ENCODE results near the gene DSTN.
A peak's percentile ranks its signal among the peaks of the same experiment; 100 is the strongest.

Gene DSTN

DNA sequence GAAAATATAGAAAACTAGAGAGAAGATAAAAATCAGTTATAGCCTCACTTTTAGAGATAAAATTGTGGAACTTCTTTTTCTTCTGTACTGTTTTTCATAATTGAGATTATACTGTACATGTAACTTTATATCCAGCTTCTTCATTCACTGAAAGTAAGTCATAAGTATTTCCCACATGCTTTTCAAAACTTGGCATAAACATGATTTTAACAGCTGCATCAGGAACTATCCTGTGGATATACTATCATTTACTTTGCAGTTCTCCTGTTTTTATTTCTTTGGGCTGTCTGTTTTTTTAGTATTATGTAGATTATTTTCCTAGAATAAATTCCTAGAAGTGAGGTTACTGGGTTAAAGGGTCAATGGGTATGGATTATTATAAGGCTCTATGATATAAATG, 14.8 kb downstream of the DSTN start:
- no peak for DNase-seq

- DNase-seq: no peak
These were observed 16.4 kb downstream of the DSTN start for GRCh38 chr20:17586250-17586649.

GRCh38 chr20:17587148-17587547, 17.3 kb downstream of the DSTN start:
- DNase-seq: no peak

DNA sequence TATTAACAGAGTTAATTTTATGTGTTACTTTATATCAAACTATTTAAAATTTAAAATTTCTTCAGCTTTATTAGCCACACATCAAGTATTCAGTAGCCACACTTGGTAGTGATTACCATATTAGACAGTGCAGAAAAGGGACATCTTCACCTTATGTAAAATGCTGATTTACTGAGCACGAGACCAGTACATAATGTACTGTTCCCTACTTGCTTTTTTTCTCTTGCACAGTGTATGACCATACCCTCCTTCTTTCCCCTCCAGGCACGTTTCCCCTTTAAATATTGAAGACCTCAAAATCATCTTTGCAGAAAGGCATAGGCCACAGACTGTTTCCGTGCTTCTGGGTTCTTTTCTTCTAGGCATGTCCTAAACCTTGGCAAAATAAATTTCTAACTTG, 17.9 kb downstream of the DSTN start:
- DNase-seq: no peak

DNA sequence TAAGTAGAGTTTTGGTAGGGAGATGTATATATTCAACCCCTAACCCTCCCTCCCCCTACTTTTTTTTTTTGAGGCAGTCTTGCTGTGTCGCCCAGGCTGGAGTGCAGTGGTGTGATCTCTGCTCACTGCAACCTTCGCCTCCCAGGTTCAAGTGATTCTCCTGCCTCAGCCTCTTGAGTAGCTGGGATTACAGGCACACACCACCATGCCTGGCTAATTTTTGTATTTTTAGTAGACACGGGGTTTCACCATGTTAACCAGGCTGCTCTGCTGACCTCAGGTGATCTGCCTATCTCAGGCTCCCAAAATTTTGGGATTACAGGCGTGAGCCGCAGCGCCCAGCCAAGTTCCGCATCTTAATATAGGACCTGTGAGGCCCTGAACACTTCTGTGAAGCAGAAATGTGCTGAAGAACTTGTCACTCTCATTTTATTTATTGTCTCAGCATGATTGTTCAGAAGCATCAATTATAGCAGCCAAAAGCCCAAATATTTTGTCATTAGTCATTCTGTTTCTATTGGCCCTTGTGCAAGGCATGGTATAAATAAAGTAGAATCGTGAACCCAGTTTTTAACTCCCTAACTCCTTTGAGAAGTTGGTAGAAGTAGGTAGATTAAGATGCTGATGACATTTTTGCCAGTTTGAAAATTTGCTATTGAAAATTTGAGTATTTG, 19.4 kb downstream of the DSTN start:
- DNase-seq: no peak

GRCh38 chr20:17590245-17590644, 20.4 kb downstream of the DSTN start:
- no peak for DNase-seq

DNA sequence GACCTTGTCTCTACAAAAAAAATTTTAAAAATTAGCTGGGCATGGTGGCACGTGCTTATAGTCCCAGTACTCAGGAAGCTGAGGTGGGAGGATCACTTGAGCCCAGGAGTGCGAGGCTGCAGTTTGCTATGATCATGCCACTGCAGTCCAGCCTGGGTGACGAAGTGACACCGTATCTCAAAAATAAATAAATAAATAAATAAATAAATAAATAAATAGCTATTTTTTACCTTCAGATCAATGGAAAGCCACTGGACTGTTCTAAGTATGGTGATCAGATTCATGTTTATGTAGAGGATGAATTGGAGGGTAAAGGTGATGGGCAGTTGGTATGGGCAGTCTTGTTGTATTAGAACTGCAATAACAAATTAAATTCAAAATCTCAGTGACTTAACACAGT, 24.0 kb downstream of the DSTN start:
- DNase-seq: no peak

DNA sequence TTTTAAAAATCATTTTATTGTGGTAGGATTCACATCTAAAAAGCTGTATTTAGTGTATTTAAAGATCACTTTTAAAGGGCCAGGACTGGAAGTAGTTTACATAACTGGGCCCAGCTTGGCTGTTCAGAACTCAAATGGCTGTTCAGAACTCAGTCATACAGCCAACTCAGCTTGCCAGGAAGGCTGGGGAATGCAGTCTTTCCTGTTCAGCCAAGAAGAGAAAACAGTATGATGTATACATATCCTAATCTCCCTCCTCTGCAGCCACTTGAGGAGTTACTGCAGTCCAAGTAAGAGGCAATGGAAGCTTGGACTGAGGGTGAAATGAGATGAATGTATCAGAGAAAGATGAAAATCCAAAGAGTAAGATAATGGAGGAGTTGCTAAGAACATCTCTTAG, 24.6 kb downstream of the DSTN start:
- DNase-seq: no peak

DNA sequence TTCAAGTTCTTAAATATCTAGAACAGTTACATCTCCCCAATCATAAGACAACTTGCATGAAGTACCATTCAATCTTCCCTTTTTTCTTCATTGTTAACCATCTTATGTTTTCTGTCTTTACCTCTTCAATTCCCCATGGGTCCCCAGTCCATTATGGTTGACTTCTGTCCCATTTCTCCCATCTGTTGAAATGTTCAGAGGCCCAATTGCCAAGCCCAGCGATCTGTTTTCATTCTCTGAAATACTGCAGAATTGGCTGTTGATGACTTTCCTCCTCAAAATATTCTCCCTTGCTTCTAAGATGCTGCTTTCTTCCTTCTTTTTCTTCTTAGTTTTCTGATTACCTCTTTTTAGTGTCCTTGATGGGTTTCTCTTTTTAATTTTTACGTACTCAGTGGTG, 26.0 kb downstream of the DSTN start:
- no peak for DNase-seq

DNA sequence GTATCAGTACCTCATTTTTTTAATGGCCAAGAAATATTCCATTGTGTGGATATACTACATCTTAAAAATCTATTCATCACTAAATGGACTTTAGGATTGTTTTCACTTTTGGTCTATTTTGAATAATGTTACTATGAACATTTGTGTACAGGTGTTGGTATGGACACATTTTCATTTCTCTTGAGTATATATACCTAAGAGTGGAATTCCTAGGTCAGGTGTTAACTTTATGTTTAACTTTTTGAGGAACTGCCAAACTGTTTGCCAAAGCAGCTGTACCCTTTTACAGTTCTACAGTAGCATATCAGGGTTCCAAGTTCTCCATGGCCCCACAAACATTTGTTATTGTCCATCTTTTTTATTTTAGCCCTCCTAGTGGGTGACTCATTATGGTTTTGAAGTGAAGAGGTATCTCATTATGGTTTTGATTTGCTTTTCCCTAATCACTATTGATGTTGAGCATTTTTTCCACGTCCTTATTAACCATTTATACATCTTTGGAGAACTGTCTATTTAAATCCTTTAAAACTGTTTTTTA, 28.2 kb downstream of the DSTN start:
- no peak for DNase-seq

GRCh38 chr20:17601957-17602356, 32.1 kb downstream of the DSTN start:
- no peak for DNase-seq

GRCh38 chr20:17602493-17602892, 32.6 kb downstream of the DSTN start:
- DNase-seq: no peak

GRCh38 chr20:17605131-17605660, 35.3 kb downstream of the DSTN start:
- no peak for DNase-seq

GRCh38 chr20:17606001-17606400, 36.1 kb downstream of the DSTN start:
- DNase-seq: no peak

DNA sequence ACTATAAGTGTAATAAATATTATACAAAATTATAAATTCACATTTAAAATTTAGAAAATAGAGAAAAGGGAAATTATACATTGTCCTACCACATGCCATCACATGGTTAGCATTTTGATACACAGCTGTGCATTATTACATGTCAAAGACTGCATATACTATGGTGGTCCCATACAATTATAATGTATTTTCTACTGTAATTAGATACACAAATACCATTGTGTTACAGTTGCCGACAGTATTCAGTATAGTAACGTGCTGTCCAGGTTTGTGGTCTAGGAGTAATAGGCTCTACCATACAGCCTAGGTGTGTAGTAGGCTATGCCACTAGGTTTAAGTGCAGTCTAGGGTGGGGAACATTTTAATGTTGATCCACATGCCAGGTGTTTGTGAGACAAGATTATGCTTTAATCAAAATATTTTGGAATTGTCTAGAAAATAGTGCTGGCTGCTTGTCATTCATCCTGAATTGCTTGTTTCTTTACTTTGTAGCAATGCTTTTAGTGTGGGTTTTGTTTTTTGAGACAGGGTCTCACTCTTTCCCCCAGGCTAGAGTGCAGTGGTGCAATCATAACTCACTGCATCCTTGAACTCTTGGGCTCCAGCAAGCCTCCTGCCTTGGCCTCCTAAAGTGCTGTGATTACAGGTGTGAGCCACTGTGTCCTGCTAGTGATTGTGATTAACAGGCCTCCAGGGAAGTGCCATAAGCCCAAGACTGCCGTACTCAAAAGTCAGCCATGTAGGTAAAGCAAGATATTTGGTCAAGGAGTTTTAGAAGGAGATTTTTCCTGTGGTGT, 39.0 kb downstream of the DSTN start:
- no peak for DNase-seq

- DNase-seq: no peak
These were observed 40.0 kb downstream of the DSTN start for GRCh38 chr20:17609811-17610377.

GRCh38 chr20:17610566-17611289, 40.9 kb downstream of the DSTN start:
- peak; percentile 80 for DNase-seq

- no peak for DNase-seq
These were observed 41.3 kb downstream of the DSTN start for GRCh38 chr20:17611290-17611539.

DNA sequence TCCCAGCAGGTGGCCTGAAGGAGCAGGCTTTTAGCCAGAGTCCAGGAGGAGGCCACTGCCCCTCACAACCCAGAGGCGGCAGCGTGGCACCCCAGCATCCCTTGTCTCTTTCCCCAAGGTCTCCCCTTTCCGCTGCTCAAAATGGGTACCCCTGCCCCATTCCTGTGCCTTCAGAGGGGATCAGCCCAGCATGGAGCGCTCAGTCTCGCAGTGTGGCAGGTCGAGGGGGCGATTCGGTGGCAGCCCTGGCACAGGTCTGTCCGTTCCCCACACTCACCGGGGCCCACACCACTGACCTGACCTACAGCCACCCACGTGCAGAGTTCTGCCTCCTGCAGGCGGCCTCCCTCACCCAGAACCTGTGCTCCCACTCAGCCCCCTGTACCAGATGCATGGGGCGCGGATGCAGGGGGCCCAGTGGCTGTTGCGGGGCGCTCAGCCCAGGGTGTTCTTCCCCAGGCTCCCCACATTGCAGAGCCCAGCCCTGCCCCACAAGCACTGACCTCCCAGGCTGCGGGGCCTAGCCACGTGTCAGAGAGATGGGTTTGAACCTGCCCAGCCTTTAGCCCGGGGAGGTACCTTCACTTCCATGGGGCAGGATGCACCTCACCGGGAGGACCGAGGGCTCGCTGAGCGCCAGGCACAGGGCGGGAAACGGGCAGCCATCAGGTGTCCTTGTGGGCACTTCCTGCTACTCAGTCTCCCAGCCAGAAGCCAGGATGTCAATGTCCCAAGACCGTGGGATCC, 41.8 kb downstream of the DSTN start:
- DNase-seq: no peak

GRCh38 chr20:17612287-17612991, 42.6 kb downstream of the DSTN start:
- peak; percentile 78 for DNase-seq

DNA sequence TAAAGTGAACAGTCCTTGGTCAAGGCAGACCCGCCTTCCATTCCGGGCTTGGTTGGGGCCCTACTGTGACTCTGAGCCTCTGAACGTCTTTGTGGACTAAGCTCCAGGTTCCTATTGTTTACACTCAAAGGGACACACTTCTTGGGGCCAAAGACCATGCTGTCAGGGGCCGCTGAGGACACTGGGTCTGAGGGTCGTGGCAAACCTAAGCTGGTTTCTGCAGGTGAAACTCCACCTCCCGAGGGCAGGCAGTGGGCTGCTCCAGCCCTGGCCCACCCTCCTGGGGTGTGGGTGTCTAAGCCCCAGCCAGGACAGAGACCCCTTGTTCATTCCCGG, 43.1 kb downstream of the DSTN start:
- DNase-seq: no peak

Measured in activated CD8-positive, alpha-beta memory T cell treated with anti-CD3 and anti-CD28 coated beads for 24 hours (primary cell).